ENCODE measurements around the gene MYL7. TPM values are rescaled to one million over a fixed set of nuclear protein-coding genes. Genes with fewer than 3 reads are reported as not detected.

The MYL7 gene
- total and polyA plus RNA-seq, 4 experiments from 2014 or later, result not detected

DNA sequence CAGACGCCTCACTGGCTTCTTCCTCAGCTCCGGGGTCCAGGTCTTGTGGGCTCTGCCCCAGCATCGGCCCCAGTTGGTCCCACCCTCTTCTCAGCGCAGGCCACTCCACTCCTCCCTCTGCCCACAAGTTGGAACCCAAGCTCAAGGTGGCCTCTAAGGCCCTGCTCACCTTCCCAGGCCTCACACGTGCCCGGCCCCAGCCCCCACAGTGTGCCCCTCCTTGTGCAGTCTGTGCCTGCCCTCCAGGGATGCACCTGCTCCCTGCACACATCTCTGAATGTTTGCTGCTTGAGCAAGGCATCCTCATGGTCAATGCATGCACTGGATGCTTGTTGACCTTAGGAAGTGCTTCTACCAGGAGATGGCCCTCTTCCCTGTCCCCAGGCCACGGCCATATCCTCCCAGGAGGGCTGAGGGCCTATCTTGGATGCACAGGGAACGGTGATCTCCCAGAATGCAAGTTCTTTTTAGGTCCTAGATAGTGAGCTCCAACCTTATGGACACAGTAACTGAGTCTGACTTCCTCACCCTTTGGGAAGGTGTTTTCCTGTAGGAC, 44.7 kb downstream of the MYL7 start:
- CTCF ChIA-PET (ENCODE audit: partially characterized antibody), result no interaction called here
- no peaks in the 10 kb centered on the region for H3K27me3 ChIP-seq (ENCODE audit: insufficient read depth, low read length)
- no peaks in the 10 kb centered on the region for H3K4me1 ChIP-seq (ENCODE audit: insufficient read depth, low read length)
- POLR2A ChIA-PET (ENCODE audit: partially characterized antibody), result no interaction called here
- DNase-seq, result no peak
- H3K4me3 ChIP-seq (ENCODE audit: low read length in 2 of 2), result no peak overlapping the region
- Mint-ChIP-seq H3K36me3 (no peaks in the 10 kb centered on the region), H3K27ac (no peak overlapping the region), H3K27me3 (peaks cover 0 to 2% of the 10 kb centered on the region in 2 donors), H3K4me1 (peaks cover 0 to 5% (median under 1%) of the 10 kb centered on the region in 4 donors), H3K9me3 (no peaks in the 10 kb centered on the region), H3K4me3 (no peak overlapping the region)
- H3K9me3 ChIP-seq (ENCODE audit: control insufficient read depth in 1 of 2, low read length in 2 of 2), result no peaks in the 10 kb centered on the region
- no peak overlapping the region for H3K27ac ChIP-seq (ENCODE audit: low read depth, low read length)
- intact Hi-C loops (cut with micrococcal nuclease), result no loop called here
- no peaks in the 10 kb centered on the region for H3K36me3 ChIP-seq (ENCODE audit: insufficient read depth, low read length)

DNA sequence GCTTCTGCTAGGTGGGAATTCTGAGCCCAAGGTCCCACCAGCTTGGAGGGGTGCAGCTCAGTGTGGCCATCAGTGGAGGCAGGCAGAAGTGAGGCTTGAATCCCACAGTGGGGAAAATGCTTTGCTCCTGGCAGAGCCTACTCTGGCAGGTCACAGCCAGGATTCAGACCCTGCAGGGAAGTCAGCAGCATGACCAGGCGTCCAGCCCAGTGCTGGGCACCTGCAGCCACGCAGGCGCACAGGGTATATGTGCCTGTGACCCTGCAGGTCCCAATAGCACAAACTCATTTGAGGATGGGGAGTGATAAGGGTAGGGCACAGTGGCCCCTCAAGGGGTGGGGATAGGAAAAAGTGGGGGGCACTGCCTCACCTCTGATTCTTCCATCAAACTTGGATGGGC, 45.4 kb downstream of the MYL7 start:
- ChIA-PET CTCF (ENCODE audit: partially characterized antibody) (no interaction called here), POLR2A (ENCODE audit: partially characterized antibody) (no interaction called here)
- Mint-ChIP-seq H3K36me3 (no peaks in the 10 kb centered on the region), H3K27me3 (peaks cover 0 to 2% of the 10 kb centered on the region in 2 donors), H3K27ac (no peak overlapping the region), H3K4me3 (no peak overlapping the region), H3K4me1 (peaks cover 0 to 5% (median under 1%) of the 10 kb centered on the region in 4 donors), H3K9me3 (no peaks in the 10 kb centered on the region)
- no peaks in the 10 kb centered on the region for H3K36me3 ChIP-seq (ENCODE audit: insufficient read depth, low read length)
- no peak overlapping the region for H3K4me3 ChIP-seq (ENCODE audit: low read length in 2 of 2)
- no peaks in the 10 kb centered on the region for H3K9me3 ChIP-seq (ENCODE audit: control insufficient read depth in 1 of 2, low read length in 2 of 2)
- no peak overlapping the region for H3K27ac ChIP-seq (ENCODE audit: low read depth, low read length)
- H3K4me1 ChIP-seq (ENCODE audit: insufficient read depth, low read length), result no peaks in the 10 kb centered on the region
- intact Hi-C loops (cut with micrococcal nuclease), result no loop called here
- H3K27me3 ChIP-seq (ENCODE audit: insufficient read depth, low read length), result no peaks in the 10 kb centered on the region
- DNase-seq, result no peak

DNA sequence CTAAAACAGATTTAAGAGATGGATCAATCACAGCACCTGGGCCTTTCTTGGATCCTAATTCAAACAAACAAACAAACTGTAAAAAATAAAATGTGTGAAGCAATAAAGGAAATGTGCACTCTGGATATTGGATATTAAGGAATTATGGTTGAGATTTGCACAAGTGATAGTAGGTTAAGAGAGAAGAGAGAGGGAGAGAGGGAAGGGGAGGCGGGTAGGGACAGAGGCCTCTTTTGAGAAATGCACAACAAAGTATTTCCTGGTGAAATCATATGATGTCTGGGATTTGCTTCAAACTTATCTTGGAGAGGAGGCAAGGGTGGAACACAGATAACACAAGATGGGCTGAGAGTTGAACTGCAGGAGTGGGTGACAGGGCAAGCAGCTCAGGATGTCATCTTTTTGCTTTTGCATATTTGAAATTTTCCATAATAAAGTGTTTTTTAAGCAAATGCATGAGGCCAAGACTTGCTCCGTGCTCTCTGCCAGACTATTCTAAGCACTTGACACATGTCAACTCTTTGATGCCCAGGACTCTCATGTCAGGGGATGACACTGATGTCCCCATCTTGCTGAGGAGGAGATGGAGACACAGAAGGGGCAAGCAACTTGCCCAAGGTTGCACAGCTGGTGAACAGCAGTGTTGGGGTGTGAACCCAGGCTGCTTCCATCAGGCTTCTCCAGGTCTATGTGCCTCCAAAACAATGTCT, 46.1 kb downstream of the MYL7 start:
- intact Hi-C loops (cut with micrococcal nuclease), result no loop called here
- Mint-ChIP-seq H3K9me3 (no peaks in the 10 kb centered on the region), H3K27me3 (peaks cover 0 to 2% of the 10 kb centered on the region in 2 donors), H3K4me1 (peaks cover 0 to 5% (median under 1%) of the 10 kb centered on the region in 4 donors), H3K4me3 (no peak overlapping the region), H3K36me3 (no peaks in the 10 kb centered on the region), H3K27ac (no peak overlapping the region)
- ChIA-PET POLR2A (ENCODE audit: partially characterized antibody) (no interaction called here), CTCF (ENCODE audit: partially characterized antibody) (no interaction called here)
- no peaks in the 10 kb centered on the region for H3K27me3 ChIP-seq (ENCODE audit: insufficient read depth, low read length)
- no peaks in the 10 kb centered on the region for H3K9me3 ChIP-seq (ENCODE audit: control insufficient read depth in 1 of 2, low read length in 2 of 2)
- H3K4me3 ChIP-seq (ENCODE audit: low read length in 2 of 2), result no peak overlapping the region
- no peaks in the 10 kb centered on the region for H3K36me3 ChIP-seq (ENCODE audit: insufficient read depth, low read length)
- H3K4me1 ChIP-seq (ENCODE audit: insufficient read depth, low read length), result no peaks in the 10 kb centered on the region
- no peak overlapping the region for H3K27ac ChIP-seq (ENCODE audit: low read depth, low read length)
- no peak for DNase-seq

DNA sequence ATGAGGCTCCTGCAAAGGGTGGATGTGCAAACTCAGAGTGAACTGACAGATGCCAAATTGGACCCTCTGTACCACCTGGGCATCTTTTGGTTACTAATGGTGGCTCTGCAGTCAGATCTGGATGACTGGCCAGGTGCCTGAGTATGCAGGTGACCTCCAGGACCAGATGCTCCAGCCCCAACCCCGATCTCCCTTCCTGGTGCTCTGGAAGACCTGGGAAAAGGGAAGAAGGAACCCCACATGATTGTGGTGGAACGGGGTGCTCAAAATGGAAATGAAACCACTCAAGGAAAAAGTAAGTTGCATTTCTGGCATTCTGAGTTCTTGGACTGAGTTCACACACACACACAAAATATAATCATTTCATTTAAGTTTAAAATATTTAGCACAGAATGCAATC, 46.8 kb downstream of the MYL7 start:
- peaks cover 0 to 2% of the 10 kb centered on the region in 2 donors for H3K27me3 Mint-ChIP-seq
- no peaks in the 10 kb centered on the region for H3K36me3 Mint-ChIP-seq
- ChIA-PET POLR2A (ENCODE audit: partially characterized antibody) (no interaction called here), CTCF (ENCODE audit: partially characterized antibody) (no interaction called here)
- no peak overlapping the region for H3K27ac Mint-ChIP-seq
- Histone ChIP-seq H3K4me1 (ENCODE audit: insufficient read depth, low read length) (no peaks in the 10 kb centered on the region), H3K27me3 (ENCODE audit: insufficient read depth, low read length) (no peaks in the 10 kb centered on the region), H3K27ac (ENCODE audit: low read depth, low read length) (no peak overlapping the region), H3K4me3 (ENCODE audit: low read length in 2 of 2) (no peak overlapping the region), H3K36me3 (ENCODE audit: insufficient read depth, low read length) (no peaks in the 10 kb centered on the region), H3K9me3 (ENCODE audit: control insufficient read depth in 1 of 2, low read length in 2 of 2) (no peaks in the 10 kb centered on the region)
- no peak overlapping the region for H3K4me3 Mint-ChIP-seq
- intact Hi-C loops (cut with micrococcal nuclease), result no loop called here
- peaks cover 0 to 5% (median under 1%) of the 10 kb centered on the region in 4 donors for H3K4me1 Mint-ChIP-seq
- no peak for DNase-seq
- no peaks in the 10 kb centered on the region for H3K9me3 Mint-ChIP-seq

DNA sequence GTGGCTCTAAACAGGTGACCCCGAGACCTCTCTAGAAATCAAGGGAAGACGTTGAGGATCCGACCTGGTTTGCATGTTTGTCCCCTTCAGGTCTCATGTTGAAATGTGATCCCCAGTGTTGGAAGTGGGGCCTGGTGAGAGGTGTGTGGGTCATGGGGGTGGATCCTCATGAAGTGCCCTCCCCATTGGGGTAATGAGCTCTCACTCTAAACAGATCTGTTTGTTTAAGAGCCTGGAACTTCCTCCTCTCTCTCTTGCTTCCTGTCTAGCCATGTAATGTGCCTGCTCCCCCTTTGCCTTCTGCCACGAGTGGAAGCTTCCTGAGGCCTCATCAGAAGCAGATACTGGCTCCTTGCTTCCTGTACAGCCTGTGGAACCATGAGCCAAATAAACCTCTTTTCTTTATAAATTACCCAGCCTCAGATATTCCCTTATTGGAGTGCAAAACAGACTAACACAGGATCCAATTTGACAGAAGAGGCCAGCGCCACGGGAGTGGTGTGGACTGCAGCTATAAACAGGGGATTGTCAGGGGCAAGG, 48.0 kb downstream of the MYL7 start:
- H3K9me3 Mint-ChIP-seq, result no peaks in the 10 kb centered on the region
- H3K27ac ChIP-seq (ENCODE audit: low read depth, low read length), result no peak overlapping the region
- peaks cover 0 to 5% (median under 1%) of the 10 kb centered on the region in 4 donors for H3K4me1 Mint-ChIP-seq
- H3K27me3 Mint-ChIP-seq, result peaks cover 0 to 4% of the 10 kb centered on the region in 2 donors
- DNase-seq, result no peak
- H3K36me3 ChIP-seq (ENCODE audit: insufficient read depth, low read length), result no peaks in the 10 kb centered on the region
- H3K27me3 ChIP-seq (ENCODE audit: insufficient read depth, low read length), result no peaks in the 10 kb centered on the region
- H3K4me3 ChIP-seq (ENCODE audit: low read length in 2 of 2), result no peak overlapping the region
- H3K9me3 ChIP-seq (ENCODE audit: control insufficient read depth in 1 of 2, low read length in 2 of 2), result no peaks in the 10 kb centered on the region
- intact Hi-C loops (cut with micrococcal nuclease), result no loop called here
- ChIA-PET POLR2A (ENCODE audit: partially characterized antibody) (no interaction called here), CTCF (ENCODE audit: partially characterized antibody) (no interaction called here)
- H3K36me3 Mint-ChIP-seq, result no peaks in the 10 kb centered on the region
- H3K4me1 ChIP-seq (ENCODE audit: insufficient read depth, low read length), result no peaks in the 10 kb centered on the region
- H3K4me3 Mint-ChIP-seq, result no peak overlapping the region
- H3K27ac Mint-ChIP-seq, result no peak overlapping the region

Other genes with a start within 250 kb of the MYL7 start
- gene URGCP, start 234.7 kb downstream of the MYL7 start, total RNA-seq, result 10 to 100 TPM; 35.5 to 36.1 TPM
- gene URGCP, start 234.7 kb downstream of the MYL7 start, polyA plus RNA-seq, result 10 to 100 TPM; 17.1 to 28.9 TPM
- 10 to 100 TPM; 10.9 to 11.0 TPM for gene UBE2D4, start 214.9 kb downstream of the MYL7 start, total RNA-seq
- 10 to 100 TPM; 16.5 to 21.9 TPM for gene UBE2D4, start 214.9 kb downstream of the MYL7 start, polyA plus RNA-seq
- under 1 TPM in 1 of 2 experiments, not detected in 1; 0.17 TPM for gene SPDYE1, start 143.4 kb downstream of the MYL7 start, total RNA-seq
- under 1 TPM in 1 of 2 donors, not detected in 1; 0.49 TPM for gene SPDYE1, start 143.4 kb downstream of the MYL7 start, polyA plus RNA-seq
- 100 to 1,000 TPM; 157 to 166 TPM for gene DBNL, start 96.6 kb downstream of the MYL7 start, total RNA-seq
- gene DBNL, start 96.6 kb downstream of the MYL7 start, polyA plus RNA-seq, result 100 to 1,000 TPM; 177 to 250 TPM
- gene PGAM2, start 75.8 kb downstream of the MYL7 start, total RNA-seq, result 1 to 10 TPM; 1.1 to 1.5 TPM
- not detected for gene PGAM2, start 75.8 kb downstream of the MYL7 start, polyA plus RNA-seq
- gene POLM, start 58.8 kb downstream of the MYL7 start, total RNA-seq, result 10 to 100 TPM; 64.8 to 67.2 TPM
- gene POLM, start 58.8 kb downstream of the MYL7 start, polyA plus RNA-seq, result 10 to 100 TPM in 1 of 2 donors, 1 to 10 TPM in 1; 8.0 to 18.2 TPM
- 1 to 10 TPM; 7.8 TPM for gene AEBP1, start 37.0 kb downstream of the MYL7 start, total RNA-seq
- gene AEBP1, start 37.0 kb downstream of the MYL7 start, polyA plus RNA-seq, result 1 to 10 TPM in 1 of 2 donors, under 1 TPM in 1; 0.20 to 2.3 TPM
- gene POLD2, start 17.8 kb downstream of the MYL7 start, total RNA-seq, result 10 to 100 TPM; 48.7 to 61.0 TPM
- gene POLD2, start 17.8 kb downstream of the MYL7 start, polyA plus RNA-seq, result 10 to 100 TPM; 89.4 to 94.4 TPM
- under 1 TPM in 1 of 2 experiments, not detected in 1; 0.33 TPM for gene GCK, start 48.1 kb upstream of the MYL7 start, total RNA-seq
- under 1 TPM in 1 of 2 donors, not detected in 1; 0.38 TPM for gene GCK, start 48.1 kb upstream of the MYL7 start, polyA plus RNA-seq
- gene YKT6, start 59.6 kb upstream of the MYL7 start, total RNA-seq, result 10 to 100 TPM; 62.7 to 63.2 TPM
- gene YKT6, start 59.6 kb upstream of the MYL7 start, polyA plus RNA-seq, result 10 to 100 TPM; 41.6 to 42.5 TPM
- gene CAMK2B, start 184.3 kb upstream of the MYL7 start, total RNA-seq, result not detected
- gene CAMK2B, start 184.3 kb upstream of the MYL7 start, polyA plus RNA-seq, result not detected